ENCODE data around the gene UCP2.
"Not testable (repeated sequence)": the region's sequence is repeated elsewhere in the genome, so short reads cannot be mapped to it uniquely, and the experiment has no call there.

Gene UCP2

DNA sequence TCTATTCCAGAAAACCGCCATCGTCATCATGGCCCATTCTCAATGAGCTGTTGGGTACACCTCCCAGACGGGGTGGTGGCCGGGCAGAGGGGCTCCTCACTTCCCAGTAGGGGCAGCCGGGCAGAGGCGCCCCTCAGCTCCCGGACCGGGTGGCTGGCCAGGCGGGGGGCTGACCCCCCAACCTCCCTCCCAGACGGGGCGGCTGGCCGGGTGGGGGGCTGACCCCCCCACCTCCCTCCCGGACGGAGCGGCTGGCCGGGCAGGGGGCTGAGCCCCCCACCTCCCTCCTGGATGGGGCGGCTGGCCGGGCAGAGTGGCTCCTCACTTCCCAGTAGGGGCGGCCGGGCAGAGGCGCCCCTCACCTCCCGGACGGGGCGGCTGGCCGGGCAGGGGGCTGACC lies 46.6 kb downstream of the UCP2 start:
- not testable (repeated sequence) for DNase-seq

DNA sequence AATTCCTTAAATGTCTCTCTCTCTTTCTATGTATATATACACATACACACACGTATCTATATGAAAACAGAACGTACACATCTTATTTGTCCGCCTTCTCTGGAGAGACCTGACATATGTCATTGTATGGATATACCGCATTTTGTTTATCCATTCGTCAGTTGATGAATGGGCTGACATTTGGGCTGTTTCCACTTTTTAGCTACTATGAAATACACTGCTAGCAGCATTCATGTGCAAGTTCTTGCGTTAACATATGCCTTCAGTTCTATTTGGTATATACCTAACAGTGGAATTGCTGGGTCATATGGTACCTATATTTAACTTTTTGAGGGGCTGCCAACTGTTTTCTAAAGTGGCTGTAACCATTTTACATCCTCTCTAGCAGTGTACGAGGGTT lies 49.9 kb downstream of the UCP2 start:
- DNase-seq = no peak

DNA sequence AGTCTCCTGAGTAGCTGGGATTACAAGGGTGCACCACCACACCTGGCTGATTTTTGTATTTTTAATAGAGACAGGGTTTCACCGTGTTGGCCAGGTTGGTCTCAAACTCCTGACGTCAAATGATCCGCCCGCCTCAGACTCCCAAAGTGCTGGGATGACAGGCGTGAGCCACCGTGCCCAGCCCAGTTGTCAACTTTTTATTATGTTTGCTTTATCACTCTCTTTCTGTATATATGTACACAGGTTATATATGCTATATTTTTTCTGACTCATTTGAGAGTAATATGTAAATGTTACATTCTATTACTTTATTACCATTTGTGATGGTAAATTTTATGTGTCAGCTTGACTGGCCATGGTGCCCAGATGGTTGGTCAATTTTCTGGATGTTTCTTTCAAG lies 50.7 kb downstream of the UCP2 start:
- no peak for DNase-seq

DNA sequence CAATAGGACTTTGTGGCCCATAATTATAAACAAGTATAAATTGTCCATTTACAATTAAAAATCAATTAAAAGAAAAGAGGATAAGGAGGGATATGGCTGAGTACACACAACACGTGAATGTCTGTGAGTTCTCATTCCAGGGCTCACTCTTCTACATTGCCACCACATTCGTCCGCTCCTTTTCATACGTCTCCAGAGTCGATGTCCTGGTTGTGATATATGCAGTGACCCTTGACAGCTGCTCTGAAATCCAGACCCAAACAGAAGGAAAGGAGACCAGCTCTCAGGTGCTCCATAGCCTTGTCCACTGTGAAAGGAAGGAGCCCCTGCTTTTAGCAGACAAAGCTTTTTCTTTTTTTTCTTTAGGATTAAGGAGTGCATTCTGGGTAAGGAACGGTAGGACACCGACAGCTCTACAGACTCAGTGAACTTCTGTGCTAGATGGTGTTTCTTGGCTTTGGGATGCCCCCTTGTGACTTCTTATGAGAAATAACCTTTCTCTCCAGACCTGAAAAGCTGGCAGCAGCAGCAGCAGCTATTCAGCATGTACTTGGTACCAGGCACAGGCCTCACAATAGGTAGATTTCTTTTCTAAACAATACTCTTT lies 51.5 kb downstream of the UCP2 start:
- peak; percentile 80 for DNase-seq

DNA sequence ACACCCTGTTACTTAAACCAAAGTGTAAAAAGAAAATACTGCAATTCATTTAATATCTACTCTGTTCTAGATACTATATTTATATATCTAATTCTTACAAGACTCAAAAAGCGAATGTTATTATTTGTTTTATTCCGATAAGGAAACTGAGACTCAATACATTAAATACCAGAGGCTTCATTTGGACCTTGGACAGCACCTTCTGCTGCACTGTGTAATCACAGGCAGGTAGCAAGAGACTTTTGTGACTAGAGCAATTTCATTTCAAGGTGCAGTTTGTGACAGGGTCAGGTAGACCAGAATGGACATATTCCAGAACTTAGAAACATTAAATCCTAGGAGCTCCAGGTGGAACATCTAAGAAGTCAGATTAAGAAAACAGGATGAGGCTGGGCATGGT lies 53.3 kb downstream of the UCP2 start:
- DNase-seq = no peak

Data from HCEC 1CT (cell line).